B cell (primary cell): ENCODE results near the gene ALG9.

ENCODE experiments used
- EZH2 ChIP-seq: IDR thresholded peaks from 2 replicates; pipeline ENCODE4 v1.6.1; 2012; ENCODE audit warnings: borderline replicate concordance, low read depth, mild to moderate bottlenecking, moderate library complexity, low read length; ENCODE audit not compliant: insufficient read depth, poor library complexity, severe bottlenecking
- TF ChIP-seq, protein P1 (sequence below): fragments of 200-600 bp; IDR thresholded peaks from one replicate; pipeline ENCODE4 v1.8.0; 2022; ENCODE audit warnings: antibody characterized with exemption, mild to moderate bottlenecking

GRCh38 chr11:111823131-111823530 lies 48.2 kb downstream of the ALG9 start:
- no peak for TF ChIP-seq EZH2
- TF ChIP-seq, protein P1, sequence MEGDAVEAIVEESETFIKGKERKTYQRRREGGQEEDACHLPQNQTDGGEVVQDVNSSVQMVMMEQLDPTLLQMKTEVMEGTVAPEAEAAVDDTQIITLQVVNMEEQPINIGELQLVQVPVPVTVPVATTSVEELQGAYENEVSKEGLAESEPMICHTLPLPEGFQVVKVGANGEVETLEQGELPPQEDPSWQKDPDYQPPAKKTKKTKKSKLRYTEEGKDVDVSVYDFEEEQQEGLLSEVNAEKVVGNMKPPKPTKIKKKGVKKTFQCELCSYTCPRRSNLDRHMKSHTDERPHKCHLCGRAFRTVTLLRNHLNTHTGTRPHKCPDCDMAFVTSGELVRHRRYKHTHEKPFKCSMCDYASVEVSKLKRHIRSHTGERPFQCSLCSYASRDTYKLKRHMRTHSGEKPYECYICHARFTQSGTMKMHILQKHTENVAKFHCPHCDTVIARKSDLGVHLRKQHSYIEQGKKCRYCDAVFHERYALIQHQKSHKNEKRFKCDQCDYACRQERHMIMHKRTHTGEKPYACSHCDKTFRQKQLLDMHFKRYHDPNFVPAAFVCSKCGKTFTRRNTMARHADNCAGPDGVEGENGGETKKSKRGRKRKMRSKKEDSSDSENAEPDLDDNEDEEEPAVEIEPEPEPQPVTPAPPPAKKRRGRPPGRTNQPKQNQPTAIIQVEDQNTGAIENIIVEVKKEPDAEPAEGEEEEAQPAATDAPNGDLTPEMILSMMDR: no peak
